Fibroblast of skin of abdomen (primary cell): ENCODE measurements around the gene FOXA3.
A peak's percentile ranks its signal among the peaks of the same experiment; 100 is the strongest.

ENCODE experiments used
- DNase-seq: peaks from one replicate; pipeline ENCODE4 v3.0.0-alpha.2; 2013

The FOXA3 gene

GRCh38 chr19:45874620-45874966, 10.5 kb downstream of the FOXA3 start:
- DNase-seq: no peak

GRCh38 chr19:45876161-45876410, 12.0 kb downstream of the FOXA3 start:
- DNase-seq: no peak

GRCh38 chr19:45876411-45877197, 12.5 kb downstream of the FOXA3 start:
- peak; percentile 72 for DNase-seq

- DNase-seq: no peak
Observed at GRCh38 chr19:45878043-45878794, 14.1 kb downstream of the FOXA3 start.

- DNase-seq: no peak
Observed at GRCh38 chr19:45879055-45879454, 14.9 kb downstream of the FOXA3 start.

- no peak for DNase-seq
Observed at GRCh38 chr19:45879971-45880370, 15.8 kb downstream of the FOXA3 start.

- DNase-seq: no peak
Observed at GRCh38 chr19:45881082-45881908, 17.2 kb downstream of the FOXA3 start.

GRCh38 chr19:45881909-45882528, 17.9 kb downstream of the FOXA3 start:
- DNase-seq: no peak

- DNase-seq: peak; percentile 79
Observed at GRCh38 chr19:45882652-45883585, 18.8 kb downstream of the FOXA3 start.

- DNase-seq: no peak
Observed at GRCh38 chr19:45883586-45883880, 19.4 kb downstream of the FOXA3 start.

GRCh38 chr19:45883881-45884681, 20.0 kb downstream of the FOXA3 start:
- no peak for DNase-seq

GRCh38 chr19:45884682-45885555, 20.8 kb downstream of the FOXA3 start:
- no peak for DNase-seq

GRCh38 chr19:45885556-45886426, 21.7 kb downstream of the FOXA3 start, which contains the start of gene IRF2BP1:
TSS of gene IRF2BP1 (minus strand) at chr19:45886141. CDS start at chr19:45885774, 367 bp downstream.
- peak; percentile 92 for DNase-seq

GRCh38 chr19:45886427-45887199, 22.5 kb downstream of the FOXA3 start:
- peak; percentile 94 for DNase-seq

GRCh38 chr19:45887200-45887710, 23.1 kb downstream of the FOXA3 start:
- no peak for DNase-seq

- no peak for DNase-seq
Observed at GRCh38 chr19:45889210-45889885, 25.2 kb downstream of the FOXA3 start.

- DNase-seq: no peak
Observed at GRCh38 chr19:45890877-45891276, 26.8 kb downstream of the FOXA3 start.
